ENCODE measurements around the gene MS4A6A.

MS4A6A gene

GRCh38 chr11:60127311-60127811 is 55.5 kb downstream of the MS4A6A start:
- no peak overlapping the region for H3K27ac ChIP-seq
- TF ChIP-seq CTCF (conservative IDR thresholded peaks at IDR 0.05): no peak

- TF ChIP-seq CTCF (conservative IDR thresholded peaks at IDR 0.05): no peak
- H3K27ac ChIP-seq: no peak overlapping the region
These were observed 56.8 kb downstream of the MS4A6A start for GRCh38 chr11:60125956-60126585.

- H3K27ac ChIP-seq: no peak overlapping the region
- no peak for TF ChIP-seq CTCF (conservative IDR thresholded peaks at IDR 0.05)
These were observed 58.0 kb downstream of the MS4A6A start for GRCh38 chr11:60124802-60125432.

Data from VCaP (cell line).